Measurements from ENCODE around the gene PPTC7. TPM values are rescaled to one million over a fixed set of nuclear protein-coding genes. Genes with fewer than 3 reads are reported as not detected.

PPTC7 gene
- total and polyA plus RNA-seq, 2 of the 13 experiments (the other 11 are each of a cell fraction or from before 2014, with no cell fraction given): 4.8 to 12.3 TPM

DNA sequence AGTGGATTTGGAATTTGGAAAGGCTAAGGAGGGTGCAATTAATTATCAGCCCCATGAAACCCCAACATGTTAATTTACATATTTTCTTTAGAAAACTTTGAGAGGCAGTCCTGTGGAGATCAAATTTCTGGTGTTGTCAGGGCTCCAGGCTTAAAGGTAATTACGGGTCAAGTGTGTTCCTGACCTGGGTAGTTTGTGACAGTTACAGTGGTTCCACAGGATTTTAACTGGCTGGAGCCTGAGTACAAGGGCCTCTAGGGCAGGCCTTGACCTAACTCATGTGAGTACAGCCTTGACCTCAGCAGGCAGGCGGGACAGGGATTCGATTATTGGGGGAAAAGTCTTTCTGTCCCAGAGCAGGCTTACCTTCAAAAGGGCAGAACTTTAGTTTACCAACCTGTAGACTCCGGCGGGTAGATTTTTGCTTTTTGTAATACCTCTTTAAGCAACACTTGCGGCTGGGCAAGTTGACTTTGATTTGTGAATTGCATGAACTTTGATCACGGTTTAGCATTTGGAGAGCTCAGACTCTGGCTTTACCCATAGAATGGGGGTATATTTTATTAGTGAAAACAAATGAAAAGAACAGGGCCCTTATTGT lies 8.4 kb upstream of the PPTC7 start (continued):
- TF ChIP-seq ZSCAN20 (CRISPR knock-in tag; IDR thresholded peaks at IDR 0.05; ENCODE audit: borderline replicate concordance) (no peak), SUZ12 (IDR thresholded peaks at IDR 0.05; ENCODE audit: low read depth, low read length) (no peak), NCOA5 (CRISPR knock-in tag; IDR thresholded peaks at IDR 0.05) (no peak), DPF2 (CRISPR knock-in tag; IDR thresholded peaks at IDR 0.05; ENCODE audit: borderline replicate concordance, low read depth) (no peak), NCOA2 (CRISPR knock-in tag; IDR thresholded peaks at IDR 0.05) (peak; percentile 89), GLI4 (CRISPR knock-in tag; IDR thresholded peaks at IDR 0.05; ENCODE audit: borderline replicate concordance) (no peak), ZNF160 (CRISPR knock-in tag; IDR thresholded peaks at IDR 0.05) (no peak), SMAD3 (CRISPR knock-in tag; IDR thresholded peaks at IDR 0.05) (0 out of 2 replicates have a peak, but pooled peaks have one; percentile 32), CCDC6 (CRISPR knock-in tag; IDR thresholded peaks at IDR 0.05) (peak; percentile 38; the same call in 1 of the 2 replicates), HOXD1 (CRISPR knock-in tag; IDR thresholded peaks at IDR 0.05) (no peak; the same call in 1 of the 2 replicates), ZKSCAN5 (CRISPR knock-in tag; IDR thresholded peaks at IDR 0.05) (no peak), EZH2 (conservative IDR thresholded peaks at IDR 0.05; ENCODE audit: low read depth, low read length) (no peak), HDAC1 (CRISPR knock-in tag; IDR thresholded peaks at IDR 0.05) (peak; percentile 68), ZNF572 (CRISPR knock-in tag; IDR thresholded peaks at IDR 0.05) (no peak), POLR2AphosphoS2 (IDR thresholded peaks at IDR 0.05; ENCODE audit: low read depth, low read length) (no peak), RBM22 (optimal IDR thresholded peaks at IDR 0.05; ENCODE audit: low read length) (no peak), ZFP36 (IDR thresholded peaks at IDR 0.05; ENCODE audit: borderline replicate concordance, low read depth, low read length, partially characterized antibody) (no peak), CEBPB (IDR thresholded peaks at IDR 0.05; ENCODE audit: borderline replicate concordance, low read depth, low read length) (no peak)
- TF ChIP-seq, protein P1, sequence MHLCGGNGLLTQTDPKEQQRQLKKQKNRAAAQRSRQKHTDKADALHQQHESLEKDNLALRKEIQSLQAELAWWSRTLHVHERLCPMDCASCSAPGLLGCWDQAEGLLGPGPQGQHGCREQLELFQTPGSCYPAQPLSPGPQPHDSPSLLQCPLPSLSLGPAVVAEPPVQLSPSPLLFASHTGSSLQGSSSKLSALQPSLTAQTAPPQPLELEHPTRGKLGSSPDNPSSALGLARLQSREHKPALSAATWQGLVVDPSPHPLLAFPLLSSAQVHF (CRISPR knock-in tag; IDR thresholded peaks at IDR 0.05): no peak
- TF ChIP-seq, protein P2, sequence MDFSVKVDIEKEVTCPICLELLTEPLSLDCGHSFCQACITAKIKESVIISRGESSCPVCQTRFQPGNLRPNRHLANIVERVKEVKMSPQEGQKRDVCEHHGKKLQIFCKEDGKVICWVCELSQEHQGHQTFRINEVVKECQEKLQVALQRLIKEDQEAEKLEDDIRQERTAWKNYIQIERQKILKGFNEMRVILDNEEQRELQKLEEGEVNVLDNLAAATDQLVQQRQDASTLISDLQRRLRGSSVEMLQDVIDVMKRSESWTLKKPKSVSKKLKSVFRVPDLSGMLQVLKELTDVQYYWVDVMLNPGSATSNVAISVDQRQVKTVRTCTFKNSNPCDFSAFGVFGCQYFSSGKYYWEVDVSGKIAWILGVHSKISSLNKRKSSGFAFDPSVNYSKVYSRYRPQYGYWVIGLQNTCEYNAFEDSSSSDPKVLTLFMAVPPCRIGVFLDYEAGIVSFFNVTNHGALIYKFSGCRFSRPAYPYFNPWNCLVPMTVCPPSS (IDR thresholded peaks at IDR 0.05): no peak
- TF ChIP-seq, protein P3, sequence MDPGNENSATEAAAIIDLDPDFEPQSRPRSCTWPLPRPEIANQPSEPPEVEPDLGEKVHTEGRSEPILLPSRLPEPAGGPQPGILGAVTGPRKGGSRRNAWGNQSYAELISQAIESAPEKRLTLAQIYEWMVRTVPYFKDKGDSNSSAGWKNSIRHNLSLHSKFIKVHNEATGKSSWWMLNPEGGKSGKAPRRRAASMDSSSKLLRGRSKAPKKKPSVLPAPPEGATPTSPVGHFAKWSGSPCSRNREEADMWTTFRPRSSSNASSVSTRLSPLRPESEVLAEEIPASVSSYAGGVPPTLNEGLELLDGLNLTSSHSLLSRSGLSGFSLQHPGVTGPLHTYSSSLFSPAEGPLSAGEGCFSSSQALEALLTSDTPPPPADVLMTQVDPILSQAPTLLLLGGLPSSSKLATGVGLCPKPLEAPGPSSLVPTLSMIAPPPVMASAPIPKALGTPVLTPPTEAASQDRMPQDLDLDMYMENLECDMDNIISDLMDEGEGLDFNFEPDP (CRISPR knock-in tag; conservative IDR thresholded peaks at IDR 0.05): no peak
- TF ChIP-seq, protein P4, sequence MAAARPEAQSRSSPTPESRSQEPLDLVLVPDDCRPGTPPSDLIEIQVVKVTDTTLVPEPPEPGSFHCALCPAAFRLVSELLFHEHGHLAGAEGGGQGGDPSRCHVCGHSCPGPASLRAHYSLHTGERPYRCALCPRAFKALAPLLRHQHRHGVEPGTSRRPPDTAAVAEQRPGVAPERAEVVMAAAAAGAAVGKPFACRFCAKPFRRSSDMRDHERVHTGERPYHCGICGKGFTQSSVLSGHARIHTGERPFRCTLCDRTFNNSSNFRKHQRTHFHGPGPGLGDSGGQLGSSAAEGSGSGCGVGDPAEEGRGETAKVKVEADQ (CRISPR knock-in tag; IDR thresholded peaks at IDR 0.05; ENCODE audit: borderline replicate concordance): no peak
- TF ChIP-seq, protein P5, sequence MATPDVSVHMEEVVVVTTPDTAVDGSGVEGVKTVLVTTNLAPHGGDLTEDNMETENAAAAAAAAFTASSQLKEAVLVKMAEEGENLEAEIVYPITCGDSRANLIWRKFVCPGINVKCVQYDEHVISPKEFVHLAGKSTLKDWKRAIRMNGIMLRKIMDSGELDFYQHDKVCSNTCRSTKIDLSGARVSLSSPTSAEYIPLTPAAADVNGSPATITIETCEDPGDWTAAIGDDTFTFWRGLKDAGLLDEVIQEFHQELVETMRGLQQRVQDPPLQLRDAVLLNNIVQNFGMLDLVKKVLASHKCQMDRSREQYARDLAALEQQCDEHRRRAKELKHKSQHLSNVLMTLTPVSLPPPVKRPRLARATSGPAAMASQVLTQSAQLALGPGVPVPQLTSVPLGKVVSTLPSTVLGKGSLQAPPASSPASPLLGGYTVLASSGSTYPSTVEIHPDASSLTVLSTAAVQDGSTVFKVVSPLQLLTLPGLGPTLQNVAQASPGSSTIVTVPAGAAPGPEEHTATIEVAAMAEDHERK (CRISPR knock-in tag; IDR thresholded peaks at IDR 0.05; ENCODE audit: low read depth): no peak
- TF ChIP-seq, protein P6, sequence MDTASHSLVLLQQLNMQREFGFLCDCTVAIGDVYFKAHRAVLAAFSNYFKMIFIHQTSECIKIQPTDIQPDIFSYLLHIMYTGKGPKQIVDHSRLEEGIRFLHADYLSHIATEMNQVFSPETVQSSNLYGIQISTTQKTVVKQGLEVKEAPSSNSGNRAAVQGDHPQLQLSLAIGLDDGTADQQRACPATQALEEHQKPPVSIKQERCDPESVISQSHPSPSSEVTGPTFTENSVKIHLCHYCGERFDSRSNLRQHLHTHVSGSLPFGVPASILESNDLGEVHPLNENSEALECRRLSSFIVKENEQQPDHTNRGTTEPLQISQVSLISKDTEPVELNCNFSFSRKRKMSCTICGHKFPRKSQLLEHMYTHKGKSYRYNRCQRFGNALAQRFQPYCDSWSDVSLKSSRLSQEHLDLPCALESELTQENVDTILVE (CRISPR knock-in tag; IDR thresholded peaks at IDR 0.05): peak; percentile 43; the same call in 1 of the 2 replicates
